Endothelial cell of umbilical vein (primary cell): ENCODE results near the gene CPSF4. TPM values are rescaled to one million over a fixed set of nuclear protein-coding genes. Genes with fewer than 3 reads are reported as not detected.

Experiments
- BruUV-seq: library from RNA; stranded (reverse); fragments of 400-500 nt; replicated peaks from 2 replicates; lab custom pipeline; 2021; lab: Mats Ljungman, UMichigan
- CTCF ChIA-PET: fragments of 300-600, 350-600 bp; sonication (Branson Sonifier 250); formaldehyde crosslinking; loops from one replicate; lab custom pipeline; 2021; ENCODE audit warnings: antibody characterized with exemption, inconsistent platforms; lab: Charles Lee
- POLR2A ChIA-PET: fragments of 300-600, 350-600 bp; sonication (Branson Sonifier 250); formaldehyde crosslinking; loops from one replicate; lab custom pipeline; 2021; ENCODE audit warnings: antibody characterized with exemption, inconsistent platforms; lab: Charles Lee
- DNase-seq: peaks from one replicate; pipeline ENCODE4 v3.0.0-alpha.2; 2011; ENCODE audit warnings: low read depth, low spot score
- FAIRE-seq: peaks from 2 replicates; lab custom pipeline; 2011; peaks lifted over from hg19 to GRCh38; lab: Jason Lieb, UNC
- H2AFZ ChIP-seq: 2 replicates; pipeline ENCODE4 v1.6.0; 2012; ENCODE audit warnings: low read depth, low read length, control low read depth, inconsistent platforms
- H3K27ac ChIP-seq: 2 replicates; pipeline ENCODE4 v1.5.1; 2011; ENCODE audit warnings: low read depth, mild to moderate bottlenecking, control low read depth, low read length, moderate library complexity; ENCODE audit not compliant: insufficient read depth
- H3K27me3 ChIP-seq, 2 experiments: 2 replicates each; pipeline versions ENCODE4 v1.6.0 to v1.6.1; 2011; ENCODE audit warnings: low read length in 2 of 2, mixed read lengths in 1 of 2; ENCODE audit not compliant: control insufficient read depth in 2 of 2, insufficient read depth in 2 of 2
- H3K36me3 ChIP-seq, 2 experiments: 2 replicates in 1 of 2; 3 replicates in 1 of 2; pipeline ENCODE4 v1.5.1; 2011; ENCODE audit warnings: low read length in 2 of 2, mild to moderate bottlenecking in 1 of 2, moderate library complexity in 1 of 2; ENCODE audit not compliant: control insufficient read depth in 2 of 2, insufficient read depth in 2 of 2; ENCODE audit errors: extremely low read depth in 1 of 2
- H3K4me1 ChIP-seq: 3 replicates; pipeline ENCODE4 v1.5.1; 2011; ENCODE audit warnings: mild to moderate bottlenecking, low read length; ENCODE audit not compliant: control insufficient read depth, insufficient read depth; ENCODE audit errors: extremely low read depth
- H3K4me2 ChIP-seq: 2 replicates; pipeline ENCODE4 v1.6.1; 2011; ENCODE audit warnings: low read length, control low read depth, mixed read lengths; ENCODE audit not compliant: insufficient read depth
- H3K4me3 ChIP-seq, 3 experiments: fragments of 200-600 bp in 1 of 3; sonication (generic), shearing (Covaris generic) in 1 of 3; replicated peaks in 1 of 3; 2 replicates each; pipeline ENCODE4 v1.5.1; 2011 to 2016; ENCODE audit warnings: control low read depth in 3 of 3, low read length in 3 of 3, mild to moderate bottlenecking in 2 of 3, inconsistent platforms in 1 of 3, low read depth in 1 of 3, moderate library complexity in 1 of 3; ENCODE audit not compliant: insufficient read depth in 1 of 3
- H3K79me2 ChIP-seq: 2 replicates; pipeline ENCODE4 v1.6.0; 2012; ENCODE audit warnings: low read length, inconsistent platforms; ENCODE audit not compliant: control insufficient read depth, insufficient read depth
- H3K9ac ChIP-seq: replicated peaks from 2 replicates; pipeline ENCODE3; 2011; ENCODE audit warnings: low read length, control low read depth; ENCODE audit not compliant: insufficient read depth; ENCODE audit errors: extremely low read depth
- H3K9me1 ChIP-seq: replicated peaks from 3 replicates; pipeline ENCODE4 v1.6.0; 2011; ENCODE audit warnings: mild to moderate bottlenecking, low read length; ENCODE audit not compliant: control insufficient read depth, insufficient read depth; ENCODE audit errors: extremely low read depth
- H3K9me3 ChIP-seq: replicated peaks from 2 replicates; pipeline ENCODE4 v1.5.1; 2012; ENCODE audit warnings: low read length, inconsistent platforms; ENCODE audit not compliant: control insufficient read depth, insufficient read depth
- H4K20me1 ChIP-seq: replicated peaks from 2 replicates; pipeline ENCODE3; 2011; ENCODE audit warnings: mild to moderate bottlenecking, low read length; ENCODE audit not compliant: control insufficient read depth, insufficient read depth; ENCODE audit errors: extremely low read depth
- CTCF ChIP-seq, 2 donors: IDR thresholded peaks; 1 replicate in 1 of 2; 2 replicates in 1 of 2; pipeline ENCODE4 v1.5.1; 2011; ENCODE audit warnings: low read length in 2 of 2, mild to moderate bottlenecking in 2 of 2, moderate library complexity in 2 of 2, control low read depth in 1 of 2, inconsistent platforms in 1 of 2, low read depth in 1 of 2; ENCODE audit not compliant: insufficient read depth in 1 of 2; ENCODE audit errors: extremely low read depth in 1 of 2
- EZH2 ChIP-seq: IDR thresholded peaks from 2 replicates; pipeline ENCODE4 v1.6.1; 2012; ENCODE audit warnings: borderline replicate concordance, low read depth, mild to moderate bottlenecking, moderate library complexity, low read length, inconsistent platforms; ENCODE audit not compliant: severe bottlenecking
- FOS ChIP-seq: IDR thresholded peaks from 2 replicates; pipeline ENCODE4 v1.6.1; 2011; ENCODE audit warnings: mild to moderate bottlenecking, low read length, moderate library complexity, borderline replicate concordance; ENCODE audit not compliant: insufficient read depth
- GATA2 ChIP-seq: IDR thresholded peaks from 2 replicates; pipeline ENCODE4 v1.7.0; 2011; ENCODE audit warnings: low read depth, mild to moderate bottlenecking, moderate library complexity, mixed read lengths, low read length; ENCODE audit not compliant: insufficient read length, insufficient read depth
- JUN ChIP-seq: IDR thresholded peaks from 2 replicates; pipeline ENCODE4 v1.6.1; 2011; ENCODE audit warnings: borderline replicate concordance, low read depth; ENCODE audit not compliant: insufficient read length, insufficient read depth
- MAX ChIP-seq: IDR thresholded peaks from 2 replicates; pipeline ENCODE4 v1.6.1; 2011; ENCODE audit not compliant: insufficient read depth, insufficient read length
- MYC ChIP-seq: IDR thresholded peaks from one replicate; pipeline ENCODE4 v1.6.1; 2011; ENCODE audit warnings: mild to moderate bottlenecking, low read depth, low read length
- POLR2A ChIP-seq: IDR thresholded peaks from 2 replicates; pipeline ENCODE4 v1.6.1; 2012; ENCODE audit warnings: low read depth, mild to moderate bottlenecking, control low read depth, low read length
- POLR2AphosphoS5 ChIP-seq: IDR thresholded peaks from 2 replicates; pipeline ENCODE4 v1.6.1; 2012; ENCODE audit warnings: low read depth, mild to moderate bottlenecking, control low read depth, low read length, moderate library complexity; ENCODE audit not compliant: insufficient read depth
- dilution Hi-C: fragments of 300-500 bp; cut with MboI; formaldehyde crosslinking; loops from one replicate; pipeline ENCODE4 v1.15.0; 2019; ENCODE audit warnings: low sequenced_read_pairs; ENCODE audit not compliant: extremely low pct_ligation_motif_present
- intact Hi-C: fragments of 100-400 bp; cut with micrococcal nuclease; formaldehyde crosslinking; loops from one replicate; pipeline ENCODE4 v1.10.0; 2022
- polyA plus RNA-seq, 4 experiments: library from polyadenylated mRNA; depleted of rRNA in 3 of 4; stranded (reverse) in 3 of 4; unstranded in 1 of 4; fragments of >200 nt; gene quantifications; 2 replicates each; pipeline versions ENCODE4 v1.2.1 to v1.2.3, GENCODE V29; 2011 to 2012; ENCODE audit warnings: missing spikeins in 1 of 4
- total RNA-seq: library from RNA; stranded (reverse); gene quantifications from 2 replicates; pipeline ENCODE4 v1.2.3, GENCODE V29; 2021

Gene CPSF4
- total and polyA plus RNA-seq, 2 donors (not counting 3 experiments of a cell fraction or from before 2014, with no cell fraction given) = 51.5 to 53.0 TPM

- no peak overlapping the region for H2AFZ ChIP-seq
- BruUV-seq = no TSS peak
- intact Hi-C loops = no loop called here
- TF ChIP-seq POLR2AphosphoS5 (no peak), JUN (no peak), FOS (no peak), EZH2 (no peak), CTCF (IDR thresholded peaks at IDR 0.05; ENCODE audit: extremely low read depth in 1 of 2, insufficient read depth in 1 of 2, low read depth in 1 of 2, low read length in 2 of 2) (no peak), GATA2 (no peak), MAX (no peak), MYC (no peak), POLR2A (no peak)
- no peak overlapping the region for H3K4me2 ChIP-seq
- H3K9me1 ChIP-seq = no peaks in the 10 kb centered on the region
- no peak for DNase-seq
- H3K9ac ChIP-seq = no peak overlapping the region
- ChIA-PET POLR2A (interaction anchor here (0.7 kb wide), 1 partner anchor 451 kb away, joined by 3 read pairs; no protein-coding TSS in a partner anchor), CTCF (interaction anchor here (3.7 kb wide), 1 partner anchor 26 kb away, joined by 11 read pairs; no protein-coding TSS in a partner anchor)
- no peak overlapping the region for H3K27ac ChIP-seq
- H3K27me3 ChIP-seq = no peaks in the 10 kb centered on the region
- no peaks in the 10 kb centered on the region for H3K9me3 ChIP-seq
- FAIRE-seq = no peak
- H3K4me3 ChIP-seq = no peak overlapping the region
- peaks cover 16% of the 10 kb centered on the region for H3K4me1 ChIP-seq
- peaks cover 11% of the 10 kb centered on the region for H3K79me2 ChIP-seq
- no peaks in the 10 kb centered on the region for H4K20me1 ChIP-seq
- H3K36me3 ChIP-seq = peaks cover 28 to 54% of the 10 kb centered on the region in 2 experiments
- dilution Hi-C loops = no loop called here
Measured at GRCh38 chr7:99390941-99391602, 47.7 kb upstream of the CPSF4 start.
